Measurements from ENCODE around the gene FGF6.
"Not testable (repeated sequence)": the region's sequence is repeated elsewhere in the genome, so short reads cannot be mapped to it uniquely, and the experiment has no call there.

FGF6 gene

DNA sequence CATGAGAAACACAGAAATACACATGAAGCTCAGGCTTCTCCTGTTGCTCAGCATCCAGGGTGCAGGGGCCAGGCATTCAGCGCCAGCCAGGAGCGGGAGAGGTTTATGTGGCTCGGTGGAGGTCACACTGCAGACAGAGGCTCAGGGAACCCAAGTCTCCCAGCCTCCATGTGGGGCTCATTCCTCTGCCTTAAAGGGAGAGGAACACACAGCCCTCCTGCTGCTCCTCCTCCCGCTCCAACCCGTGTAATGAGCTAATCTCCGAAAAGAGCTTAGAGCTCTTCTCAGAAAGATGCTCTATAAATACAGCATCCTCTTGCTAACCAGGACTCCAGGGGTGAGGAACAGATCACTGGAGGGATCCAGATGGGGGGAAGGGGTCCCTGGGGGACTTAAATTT lies 28.2 kb downstream of the FGF6 start:
- no peak for DNase-seq

DNA sequence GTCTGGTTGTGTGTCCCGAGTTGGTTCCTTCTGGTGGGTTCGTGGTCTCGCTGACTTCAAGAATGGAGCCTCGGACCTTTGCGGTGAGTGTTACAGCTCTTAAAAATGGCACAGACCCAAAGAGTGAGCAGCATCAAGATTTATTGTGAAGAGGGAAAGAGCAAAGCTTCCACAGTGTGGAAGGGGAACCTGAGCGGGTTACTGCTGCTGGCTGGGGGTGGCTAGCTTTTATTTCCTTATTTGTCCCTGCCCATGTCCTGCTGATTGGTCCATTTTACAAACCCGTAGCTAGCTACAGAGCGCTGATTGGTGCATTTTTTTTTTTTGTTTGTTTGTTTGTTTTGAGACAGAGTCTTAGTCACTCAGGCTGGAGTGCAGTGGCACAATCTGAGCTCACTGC lies 29.3 kb downstream of the FGF6 start:
- DNase-seq: no peak

- no peak for DNase-seq
Measured at GRCh38 chr12:4412465-4412864, 33.1 kb downstream of the FGF6 start.

- DNase-seq: no peak
Measured at GRCh38 chr12:4412056-4412455, 33.6 kb downstream of the FGF6 start.

- no peak for DNase-seq
Measured at GRCh38 chr12:4407136-4407535, 38.5 kb downstream of the FGF6 start.

- DNase-seq: not testable (repeated sequence)
Measured at GRCh38 chr12:4404877-4405637, 40.6 kb downstream of the FGF6 start.

DNA sequence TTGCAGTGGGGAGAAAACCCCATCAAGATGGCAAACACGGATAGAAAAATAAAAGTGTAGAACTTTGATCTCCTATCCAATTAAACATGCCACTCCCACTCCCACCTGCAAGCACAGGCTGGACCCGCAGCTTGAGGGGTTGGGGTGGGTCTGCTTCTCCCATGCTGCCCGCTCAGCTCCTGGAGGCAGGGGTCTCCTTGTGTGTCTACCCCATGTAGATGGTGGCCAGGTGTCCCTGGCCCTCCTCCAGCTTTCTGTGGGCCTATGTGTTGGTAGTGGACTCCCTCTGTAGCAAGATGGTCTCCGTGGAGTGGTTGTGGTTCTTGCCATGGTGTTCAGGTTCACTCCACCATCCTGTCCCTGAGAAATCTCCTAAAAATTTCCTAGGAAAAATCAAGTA lies 42.6 kb downstream of the FGF6 start:
- DNase-seq: no peak

DNA sequence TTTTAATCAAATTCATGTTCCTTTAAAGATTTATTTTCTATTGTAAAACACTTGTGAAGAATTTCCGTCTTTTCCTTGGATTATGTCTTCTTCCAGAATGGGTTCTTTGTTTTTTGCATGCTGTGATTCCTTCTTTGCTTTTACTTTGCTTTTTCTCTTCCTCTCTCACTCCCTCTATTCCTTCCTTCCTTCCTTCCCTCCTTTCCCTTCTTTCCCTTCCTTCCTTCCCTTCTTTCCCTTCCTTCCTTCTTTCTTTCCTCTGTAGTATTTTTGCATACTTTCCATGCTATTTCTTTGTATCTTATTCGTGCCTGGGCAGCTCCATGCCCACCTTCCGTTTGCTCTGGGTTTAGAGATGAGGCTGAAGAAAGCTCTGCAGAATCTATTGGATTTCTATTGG lies 44.5 kb downstream of the FGF6 start:
- no peak for DNase-seq

DNA sequence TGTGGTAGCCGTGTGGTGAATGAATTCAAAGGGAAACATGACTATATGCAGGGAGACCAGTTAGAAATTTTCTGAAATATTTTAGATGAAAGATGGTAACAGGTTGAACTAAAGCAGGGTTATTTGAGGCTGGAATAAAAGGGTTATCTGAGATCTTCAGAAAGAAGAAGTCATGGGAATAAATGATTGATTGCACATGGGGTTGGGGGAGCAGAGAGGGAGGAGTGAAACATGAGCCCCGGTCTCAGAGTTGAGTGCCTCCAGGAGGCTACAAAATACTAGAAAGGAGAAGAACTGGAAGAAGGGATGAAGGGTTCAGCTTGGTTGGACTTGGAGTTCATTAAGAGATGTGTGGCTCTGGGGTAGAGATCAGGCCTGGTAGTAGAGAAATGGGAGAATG lies 49.8 kb downstream of the FGF6 start:
- DNase-seq: no peak

GRCh38 chr12:4393211-4393610 lies 52.4 kb downstream of the FGF6 start:
- no peak for DNase-seq

- peak; percentile 51 for DNase-seq
Measured at GRCh38 chr12:4392223-4392742, 53.3 kb downstream of the FGF6 start.

DNA sequence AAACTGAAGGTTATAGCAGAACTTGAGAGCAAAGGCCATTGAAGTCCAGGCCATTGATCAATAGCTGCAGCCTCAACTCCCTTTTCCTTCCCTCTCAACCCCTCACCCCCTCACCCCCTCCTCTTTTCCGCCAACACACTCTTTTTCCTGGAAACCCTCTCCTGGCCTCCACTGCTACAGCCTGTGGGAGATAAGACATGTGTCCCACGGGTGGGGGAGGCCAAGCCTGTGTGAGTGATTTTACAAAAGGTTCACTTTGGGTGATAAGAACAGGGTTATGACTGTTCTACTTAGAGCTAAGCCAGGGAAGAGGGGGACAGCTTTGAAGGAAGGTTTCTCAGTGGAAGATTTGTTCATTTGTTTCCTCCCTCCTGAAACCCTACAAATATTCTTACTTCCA lies 57.0 kb downstream of the FGF6 start:
- DNase-seq: no peak

- no peak for DNase-seq
Measured at GRCh38 chr12:4388032-4388431, 57.6 kb downstream of the FGF6 start.

GRCh38 chr12:4387607-4388006 lies 58.0 kb downstream of the FGF6 start:
- no peak for DNase-seq

DNA sequence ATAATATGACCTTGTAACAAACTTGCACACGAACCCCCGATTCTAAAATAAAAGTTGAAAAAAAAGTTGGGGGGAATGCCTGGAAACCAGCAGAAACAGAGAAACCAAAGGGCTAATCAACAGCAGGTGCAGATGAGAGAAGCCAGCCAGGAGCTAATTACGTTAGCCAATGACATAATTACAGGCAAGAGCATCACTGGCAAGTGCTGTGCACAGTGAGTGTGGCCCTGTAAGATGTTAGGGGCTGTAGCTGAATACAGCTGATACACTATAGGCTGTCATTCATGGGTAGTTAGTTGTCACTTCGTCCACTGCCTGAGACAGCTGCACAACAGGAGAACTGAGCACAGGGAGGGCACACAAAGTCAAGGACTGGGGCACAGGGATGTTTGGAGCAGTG lies 58.8 kb downstream of the FGF6 start:
- no peak for DNase-seq

Data from left hindlimb (tissue), 1 donor.